Panc1 (cell line): ENCODE measurements around the gene AKAP8L. TPM values are rescaled to one million over a fixed set of nuclear protein-coding genes. Genes with fewer than 3 reads are reported as not detected.

Experiments used
- ATAC-seq: fragments of 200-7000 bp; cut with Tn5 transposase; 2 replicates; pipeline ENCODE4 v1.9.1; 2020; ENCODE audit warnings: mild to moderate bottlenecking, moderate library complexity
- BruUV-seq: library from RNA; stranded (reverse); fragments of 400-500 nt; replicated peaks from 2 replicates; lab custom pipeline; 2021; lab: Mats Ljungman, UMichigan
- CTCF ChIA-PET: fragments of 300-600 bp; sonication (Branson Sonifier 250); formaldehyde crosslinking; loops from one replicate; lab custom pipeline; 2022; ENCODE audit warnings: antibody characterized with exemption; lab: Charles Lee
- POLR2A ChIA-PET: fragments of 300-600 bp; sonication (Branson Sonifier 250); formaldehyde crosslinking; loops from one replicate; lab custom pipeline; 2022; ENCODE audit warnings: antibody characterized with exemption; lab: Charles Lee
- DNase-seq: peaks from one replicate; pipeline ENCODE4 v3.0.0-alpha.2; 2010; ENCODE audit warnings: low read depth, low spot score
- H3K27ac ChIP-seq: 2 replicates; pipeline ENCODE4 v1.5.1; 2011; ENCODE audit warnings: mild to moderate bottlenecking, low read length, inconsistent platforms
- H3K27me3 ChIP-seq: fragments of 200-500 bp; sonication (Bioruptor generic); 2 replicates; pipeline ENCODE4 v1.6.0; 2014; ENCODE audit warnings: low read length, inconsistent platforms; ENCODE audit not compliant: control insufficient read depth, insufficient read depth
- H3K36me3 ChIP-seq: fragments of 200-500 bp; sonication (Bioruptor generic); 2 replicates; pipeline ENCODE4 v1.5.1; 2014; ENCODE audit warnings: inconsistent platforms, mild to moderate bottlenecking, low read length, moderate library complexity; ENCODE audit not compliant: control insufficient read depth, insufficient read depth
- H3K4me1 ChIP-seq: 2 replicates; pipeline ENCODE4 v1.5.1; 2011; ENCODE audit warnings: inconsistent platforms, mild to moderate bottlenecking, low read length, moderate library complexity; ENCODE audit not compliant: control insufficient read depth, insufficient read depth
- H3K4me3 ChIP-seq, 2 experiments: 2 replicates each; pipeline ENCODE4 v1.5.1; 2011 to 2012; ENCODE audit warnings: low read depth in 2 of 2, low read length in 2 of 2, mild to moderate bottlenecking in 2 of 2, inconsistent platforms in 1 of 2, moderate library complexity in 1 of 2
- H3K9me3 ChIP-seq: fragments of 200-500 bp; sonication (Bioruptor generic); 2 replicates; pipeline ENCODE4 v1.5.1; 2014; ENCODE audit warnings: low read depth, mild to moderate bottlenecking, inconsistent platforms, low read length, moderate library complexity; ENCODE audit not compliant: control insufficient read depth, insufficient read depth
- POLR2AphosphoS5 ChIP-seq: IDR thresholded peaks from 2 replicates; pipeline ENCODE4 v1.6.1; 2012; ENCODE audit warnings: mild to moderate bottlenecking, low read depth, low read length, moderate library complexity
- SIN3A ChIP-seq: IDR thresholded peaks from 2 replicates; pipeline ENCODE4 v1.6.1; 2012; ENCODE audit warnings: low read depth, mild to moderate bottlenecking, low read length, moderate library complexity, borderline replicate concordance; ENCODE audit not compliant: insufficient read depth
- TCF7L2 ChIP-seq: IDR thresholded peaks from 2 replicates; pipeline ENCODE4 v1.6.1; 2011; ENCODE audit warnings: mild to moderate bottlenecking, low read depth, low read length, inconsistent platforms
- in situ Hi-C: cut with HindIII; loops from 2 replicates; pipeline ENCODE4 v1.10.0; 2016; ENCODE audit warnings: low sequenced_read_pairs, low pct_unique_long_range_greater_than_20kb
- intact Hi-C: fragments of 100-400 bp; cut with micrococcal nuclease; formaldehyde crosslinking; loops from one replicate; pipeline ENCODE4 v1.10.0; 2022; ENCODE audit not compliant: unreplicated experiment
- total RNA-seq: library from RNA; stranded (reverse); gene quantifications from one replicate; pipeline ENCODE4 v1.2.1, GENCODE V29; 2021; ENCODE audit not compliant: unreplicated experiment
- TF ChIP-seq, protein P1 (sequence below), 2 experiments: IDR thresholded peaks; 2 replicates each; pipeline ENCODE4 v1.6.1; 2011 to 2012; ENCODE audit warnings: low read depth in 2 of 2, control low read depth in 1 of 2, low read length in 1 of 2, mild to moderate bottlenecking in 1 of 2, moderate library complexity in 1 of 2; ENCODE audit not compliant: insufficient read depth in 1 of 2
- TF ChIP-seq, protein P2 (sequence below): fragments of 450-650 bp; IDR thresholded peaks from 2 replicates; pipeline ENCODE4 v1.5.1; 2017; ENCODE audit warnings: mild to moderate bottlenecking

Gene AKAP8L
- total RNA-seq, 1 experiment from 2014 or later = 65.5 TPM

DNA sequence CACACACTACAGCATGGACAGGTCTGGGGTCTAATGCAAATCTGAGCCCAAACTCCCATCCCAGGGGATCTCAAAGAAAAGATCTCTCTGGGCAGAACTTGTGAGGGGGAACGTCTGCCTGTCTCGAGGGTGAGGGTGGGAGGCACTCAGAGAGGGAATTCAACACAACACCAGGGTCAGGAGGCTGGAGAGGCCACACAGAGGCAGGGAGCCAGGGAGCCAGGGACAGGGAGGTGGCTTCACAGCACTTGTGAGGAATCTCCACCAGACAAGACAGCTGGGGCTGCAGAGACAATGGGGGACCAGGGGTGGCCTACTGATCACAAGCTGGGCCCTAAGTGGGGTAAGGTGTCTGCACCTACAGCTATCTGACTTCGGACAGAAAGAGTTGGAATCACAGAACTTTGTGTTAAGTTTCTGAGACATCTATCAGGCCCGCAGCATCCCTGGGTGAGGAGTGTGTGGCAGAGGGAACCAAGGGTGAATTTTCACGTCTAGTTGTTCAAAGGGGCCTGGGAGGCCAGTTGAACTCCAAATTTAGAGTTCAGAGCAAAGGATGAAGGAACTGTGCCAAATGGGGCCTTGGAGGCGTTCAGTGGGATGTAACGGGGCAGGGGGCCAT, 12.7 kb upstream of the AKAP8L start:
- ChIA-PET CTCF (no interaction called here), POLR2A (no interaction called here)

DNA sequence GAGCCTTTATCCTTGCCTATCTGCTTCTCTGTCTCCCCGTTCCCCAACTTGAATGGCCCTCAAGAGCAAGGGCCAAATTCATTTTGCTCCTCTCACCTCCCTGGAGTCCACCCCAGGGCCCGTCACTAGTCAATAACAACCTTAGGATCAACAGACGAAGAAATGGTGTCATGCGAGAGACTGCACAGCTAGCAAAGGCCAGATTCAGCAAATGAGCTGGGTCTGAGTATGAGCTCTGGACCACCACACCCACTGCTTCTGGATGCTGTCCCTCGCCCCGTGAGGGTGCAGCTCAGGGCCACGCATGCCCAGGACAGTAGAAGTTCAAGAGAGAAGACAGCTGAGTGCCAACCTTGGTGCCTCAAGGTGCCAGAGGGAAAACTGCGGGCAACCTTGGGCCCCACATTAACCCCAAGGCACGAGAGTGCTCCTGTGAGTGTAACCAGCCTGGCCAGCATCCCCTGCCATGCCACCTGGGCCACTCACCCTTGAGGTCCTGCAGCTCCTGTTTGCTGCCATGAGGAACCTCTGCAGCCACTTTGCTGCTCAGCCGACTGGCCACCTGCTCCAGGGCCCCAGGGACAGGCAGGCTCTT, 11.8 kb upstream of the AKAP8L start:
- ATAC-seq (no peak), DNase-seq (no peak)
- H3K4me3 ChIP-seq = no peak overlapping the region
- CTCF ChIA-PET = no interaction called here
- TF ChIP-seq, protein P1, sequence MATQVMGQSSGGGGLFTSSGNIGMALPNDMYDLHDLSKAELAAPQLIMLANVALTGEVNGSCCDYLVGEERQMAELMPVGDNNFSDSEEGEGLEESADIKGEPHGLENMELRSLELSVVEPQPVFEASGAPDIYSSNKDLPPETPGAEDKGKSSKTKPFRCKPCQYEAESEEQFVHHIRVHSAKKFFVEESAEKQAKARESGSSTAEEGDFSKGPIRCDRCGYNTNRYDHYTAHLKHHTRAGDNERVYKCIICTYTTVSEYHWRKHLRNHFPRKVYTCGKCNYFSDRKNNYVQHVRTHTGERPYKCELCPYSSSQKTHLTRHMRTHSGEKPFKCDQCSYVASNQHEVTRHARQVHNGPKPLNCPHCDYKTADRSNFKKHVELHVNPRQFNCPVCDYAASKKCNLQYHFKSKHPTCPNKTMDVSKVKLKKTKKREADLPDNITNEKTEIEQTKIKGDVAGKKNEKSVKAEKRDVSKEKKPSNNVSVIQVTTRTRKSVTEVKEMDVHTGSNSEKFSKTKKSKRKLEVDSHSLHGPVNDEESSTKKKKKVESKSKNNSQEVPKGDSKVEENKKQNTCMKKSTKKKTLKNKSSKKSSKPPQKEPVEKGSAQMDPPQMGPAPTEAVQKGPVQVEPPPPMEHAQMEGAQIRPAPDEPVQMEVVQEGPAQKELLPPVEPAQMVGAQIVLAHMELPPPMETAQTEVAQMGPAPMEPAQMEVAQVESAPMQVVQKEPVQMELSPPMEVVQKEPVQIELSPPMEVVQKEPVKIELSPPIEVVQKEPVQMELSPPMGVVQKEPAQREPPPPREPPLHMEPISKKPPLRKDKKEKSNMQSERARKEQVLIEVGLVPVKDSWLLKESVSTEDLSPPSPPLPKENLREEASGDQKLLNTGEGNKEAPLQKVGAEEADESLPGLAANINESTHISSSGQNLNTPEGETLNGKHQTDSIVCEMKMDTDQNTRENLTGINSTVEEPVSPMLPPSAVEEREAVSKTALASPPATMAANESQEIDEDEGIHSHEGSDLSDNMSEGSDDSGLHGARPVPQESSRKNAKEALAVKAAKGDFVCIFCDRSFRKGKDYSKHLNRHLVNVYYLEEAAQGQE (IDR thresholded peaks at IDR 0.05; ENCODE audit: insufficient read depth in 1 of 2, low read depth in 2 of 2, low read length in 1 of 2) = no peak
- TF ChIP-seq, protein P2, sequence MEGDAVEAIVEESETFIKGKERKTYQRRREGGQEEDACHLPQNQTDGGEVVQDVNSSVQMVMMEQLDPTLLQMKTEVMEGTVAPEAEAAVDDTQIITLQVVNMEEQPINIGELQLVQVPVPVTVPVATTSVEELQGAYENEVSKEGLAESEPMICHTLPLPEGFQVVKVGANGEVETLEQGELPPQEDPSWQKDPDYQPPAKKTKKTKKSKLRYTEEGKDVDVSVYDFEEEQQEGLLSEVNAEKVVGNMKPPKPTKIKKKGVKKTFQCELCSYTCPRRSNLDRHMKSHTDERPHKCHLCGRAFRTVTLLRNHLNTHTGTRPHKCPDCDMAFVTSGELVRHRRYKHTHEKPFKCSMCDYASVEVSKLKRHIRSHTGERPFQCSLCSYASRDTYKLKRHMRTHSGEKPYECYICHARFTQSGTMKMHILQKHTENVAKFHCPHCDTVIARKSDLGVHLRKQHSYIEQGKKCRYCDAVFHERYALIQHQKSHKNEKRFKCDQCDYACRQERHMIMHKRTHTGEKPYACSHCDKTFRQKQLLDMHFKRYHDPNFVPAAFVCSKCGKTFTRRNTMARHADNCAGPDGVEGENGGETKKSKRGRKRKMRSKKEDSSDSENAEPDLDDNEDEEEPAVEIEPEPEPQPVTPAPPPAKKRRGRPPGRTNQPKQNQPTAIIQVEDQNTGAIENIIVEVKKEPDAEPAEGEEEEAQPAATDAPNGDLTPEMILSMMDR = no peak
- no peak for TF ChIP-seq SIN3A
- TF ChIP-seq TCF7L2 = no peak
- TF ChIP-seq POLR2AphosphoS5 = no peak
- no peaks in the 10 kb centered on the region for H3K9me3 ChIP-seq
- intact Hi-C loops = no loop called here
- 0 out of 2 replicates have a peak overlapping the region, but pooled peaks have one; percentile 83 for H3K27ac ChIP-seq
- in situ Hi-C loops = no loop called here
- peaks cover 10% of the 10 kb centered on the region; the same call in 1 of the 2 replicates for H3K4me1 ChIP-seq
- no TSS peak for BruUV-seq
- H3K36me3 ChIP-seq = peaks cover 5% of the 10 kb centered on the region; the same call in 1 of the 2 replicates
- POLR2A ChIA-PET = interaction anchor here (0.6 kb wide), 1 partner anchor 1109 kb away, joined by 4 read pairs; no protein-coding TSS in a partner anchor
- H3K27me3 ChIP-seq = no peaks in the 10 kb centered on the region

More for the DNA sequence above, 12.7 kb upstream of the AKAP8L start:
- peak overlapping the region; percentile 83 for H3K27ac ChIP-seq
- TF ChIP-seq, protein P2 = no peak
- TF ChIP-seq POLR2AphosphoS5 (no peak), TCF7L2 (no peak), SIN3A (no peak)
- TF ChIP-seq, protein P1 (IDR thresholded peaks at IDR 0.05; ENCODE audit: insufficient read depth in 1 of 2, low read depth in 2 of 2, low read length in 1 of 2) = no peak
- intact Hi-C loops (no loop called here), in situ Hi-C loops (no loop called here)
- ATAC-seq (no peak), DNase-seq (no peak)
- peaks cover 4% of the 10 kb centered on the region; the same call in 1 of the 2 replicates for H3K36me3 ChIP-seq
- peak overlapping the region; percentile 82 to 83 for H3K4me3 ChIP-seq
- BruUV-seq = TSS peak; percentile 83
- no peaks in the 10 kb centered on the region for H3K9me3 ChIP-seq
- H3K4me1 ChIP-seq = peaks cover 10% of the 10 kb centered on the region; the same call in 1 of the 2 replicates
- H3K27me3 ChIP-seq = no peaks in the 10 kb centered on the region
